HG02884 (cell line): ENCODE data around the gene DENND6B.

Experiments used
- ATAC-seq: cut with Tn5 transposase; IDR thresholded peaks from one replicate; pipeline ENCODE4 v1.9.1; 2021; ENCODE audit warnings: mild to moderate bottlenecking, moderate library complexity; ENCODE audit not compliant: unreplicated experiment

DENND6B gene

GRCh38 chr22:50305393-50305922 is 21.4 kb downstream of the DENND6B start:
- no peak for ATAC-seq

DNA sequence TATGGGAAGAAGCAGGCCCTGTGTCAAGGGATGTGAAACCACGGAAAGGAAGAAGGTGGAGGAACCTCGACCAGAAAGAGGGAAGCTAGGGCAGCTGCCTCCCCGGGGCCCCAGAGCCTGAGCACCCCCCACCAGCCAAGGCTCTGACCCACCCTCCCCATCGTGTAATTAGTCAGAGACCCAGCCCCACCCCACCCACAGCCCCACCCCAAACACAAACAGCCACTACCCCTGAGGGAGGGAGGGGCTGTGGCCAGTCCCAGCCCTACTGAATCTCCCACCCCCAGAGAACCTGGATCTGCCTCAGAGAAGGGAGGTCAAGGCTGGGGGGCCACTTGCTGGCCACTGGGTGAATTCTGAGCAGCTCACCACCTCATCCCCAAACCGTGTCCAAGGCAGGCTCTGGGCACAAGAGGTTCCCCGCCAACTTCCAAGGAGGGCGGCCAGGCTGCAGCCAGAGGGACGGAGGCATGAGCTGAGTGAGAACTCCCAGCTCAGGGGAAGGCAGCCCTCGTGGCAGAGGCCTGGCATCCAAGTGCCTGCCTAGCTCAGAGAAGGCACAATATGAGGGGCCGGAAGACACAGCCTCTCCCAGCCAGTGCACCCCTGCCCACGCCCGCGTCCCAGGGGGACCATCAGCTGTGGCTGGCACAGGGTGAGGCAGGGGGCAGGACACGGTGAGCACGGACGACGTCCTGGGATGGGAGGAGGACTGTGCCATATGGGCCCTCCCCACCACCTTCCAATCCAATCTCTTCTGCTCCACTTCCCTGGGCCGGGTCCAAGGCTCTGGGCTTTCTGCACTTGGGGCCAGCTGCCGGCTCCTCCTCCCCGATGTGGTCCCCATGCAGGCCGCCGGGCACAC is 22.1 kb downstream of the DENND6B start:
- no peak for ATAC-seq

GRCh38 chr22:50303848-50304527 is 22.8 kb downstream of the DENND6B start:
- ATAC-seq = no peak

DNA sequence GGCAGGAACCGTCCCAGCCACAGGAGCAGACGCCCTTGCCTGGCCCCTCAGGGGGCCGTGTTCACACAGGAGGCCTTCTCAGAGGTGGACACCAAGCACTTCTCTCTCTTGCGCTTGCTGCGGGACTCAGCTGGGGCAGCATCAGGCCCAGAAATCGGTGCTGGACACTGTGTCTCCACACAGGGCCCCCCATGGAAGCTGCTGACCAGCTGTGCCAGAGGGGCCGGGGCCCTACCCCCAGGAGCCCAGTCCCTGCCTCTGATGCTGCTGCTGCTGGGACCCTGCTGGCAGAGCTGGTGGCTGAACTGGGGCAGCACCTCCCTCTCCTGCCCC is 23.3 kb downstream of the DENND6B start:
- ATAC-seq = no peak

DNA sequence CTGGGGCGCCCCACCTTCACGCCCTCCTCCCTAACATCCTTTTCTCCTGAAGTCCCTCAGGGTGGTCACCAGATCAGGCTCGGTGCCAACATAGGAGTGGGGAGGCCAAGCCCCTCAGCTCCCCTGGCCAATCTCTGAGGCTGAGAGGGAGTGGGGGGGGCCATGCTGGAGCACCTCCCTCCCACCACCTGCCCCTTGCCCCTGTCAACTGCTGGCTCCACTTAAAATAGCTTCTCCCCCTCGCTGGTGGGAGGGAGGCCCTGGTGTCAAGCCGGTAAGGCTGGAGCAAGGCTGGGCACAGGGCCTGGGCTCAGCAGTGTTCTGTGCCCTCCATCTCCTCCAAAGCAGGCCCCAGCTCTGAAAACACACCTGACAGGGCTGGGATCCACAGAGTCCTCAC is 24.2 kb downstream of the DENND6B start:
- no peak for ATAC-seq

DNA sequence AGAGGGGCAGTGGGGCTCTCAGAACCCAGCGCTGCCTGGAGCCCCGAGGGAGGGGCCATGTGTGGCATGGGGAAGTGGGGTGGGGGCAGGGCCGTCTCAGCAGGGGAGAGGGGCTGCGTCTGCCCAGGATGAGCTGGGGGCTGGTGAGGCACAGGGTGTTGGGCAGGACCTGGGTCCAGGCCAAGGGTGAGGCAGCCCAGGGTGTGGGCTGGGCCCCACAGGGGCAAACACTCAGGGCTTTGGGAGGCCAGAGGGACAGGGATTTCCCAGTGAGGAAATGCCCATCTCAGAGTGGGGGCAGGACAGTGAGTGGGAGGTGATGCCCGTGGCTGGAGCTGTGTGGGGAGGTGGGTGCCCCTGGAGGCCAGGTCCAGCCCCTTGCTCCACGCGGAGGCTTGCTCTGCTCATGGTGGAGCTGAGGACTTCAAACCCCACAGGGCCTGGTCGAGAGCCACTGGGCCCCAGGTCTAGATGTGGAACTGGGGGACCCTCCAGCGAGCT is 24.7 kb downstream of the DENND6B start:
- ATAC-seq = no peak

DNA sequence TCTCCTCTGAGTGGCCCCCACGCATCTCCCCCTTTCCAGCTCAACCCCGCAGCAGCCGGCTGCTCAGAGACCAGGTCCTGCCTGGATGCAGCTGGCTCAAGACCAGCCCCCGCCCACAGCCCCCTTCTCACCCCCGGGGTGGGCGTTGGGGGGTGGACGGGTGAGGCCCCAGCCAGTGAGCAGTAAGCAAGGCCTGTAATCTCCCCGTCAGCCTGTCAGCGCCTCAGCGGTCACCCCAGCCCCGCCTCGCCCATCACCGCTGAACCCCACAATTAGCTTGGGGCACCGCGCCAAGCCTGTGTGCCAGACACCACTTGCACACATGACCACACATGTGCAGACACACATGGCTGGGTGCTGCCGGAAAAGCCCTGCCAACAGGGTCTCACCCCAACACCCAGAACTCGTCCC is 25.2 kb downstream of the DENND6B start:
- ATAC-seq = no peak

GRCh38 chr22:50300620-50301257 is 26.1 kb downstream of the DENND6B start:
- no peak for ATAC-seq

DNA sequence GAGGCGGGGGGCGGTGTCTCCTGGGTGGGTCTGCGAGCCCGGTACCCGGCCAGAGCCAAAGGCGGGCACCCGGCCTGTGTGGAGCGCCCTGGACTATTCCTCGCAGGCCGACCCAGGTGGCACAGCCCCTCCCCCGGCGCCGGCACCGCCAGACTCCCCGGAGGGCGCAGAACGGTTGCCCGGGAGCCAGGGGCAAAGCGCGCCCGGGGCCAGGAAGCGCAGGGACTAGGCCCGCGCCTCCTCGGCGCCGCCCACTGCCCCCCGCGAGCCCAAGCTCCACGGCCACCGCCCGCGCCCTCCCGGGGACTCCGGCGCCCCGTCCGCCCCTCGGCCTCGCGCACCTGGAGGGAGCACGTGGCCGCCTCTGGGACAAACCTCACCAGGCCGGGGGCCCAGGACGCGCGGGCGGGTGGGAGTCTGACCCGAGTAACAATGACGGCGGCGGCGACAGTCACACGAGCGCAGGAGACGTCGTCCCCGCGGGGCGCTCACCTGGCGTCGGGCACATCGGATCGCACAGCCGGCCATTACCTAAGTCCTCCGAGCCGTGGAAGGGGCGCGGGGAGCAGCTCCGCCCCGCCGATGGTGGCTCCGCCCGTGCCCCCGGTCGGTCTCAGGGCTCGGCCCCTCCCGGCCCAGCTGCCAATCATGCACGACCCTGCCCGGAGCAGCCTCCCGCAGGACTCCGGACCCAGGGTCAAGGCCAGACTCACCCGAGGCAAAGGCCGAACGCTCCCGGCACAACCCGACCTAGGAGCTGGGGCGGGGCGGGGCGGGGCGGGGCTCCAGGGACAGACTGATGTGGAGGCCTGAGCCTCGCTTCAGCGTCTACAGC is 26.8 kb downstream of the DENND6B start:
- no peak for ATAC-seq

DNA sequence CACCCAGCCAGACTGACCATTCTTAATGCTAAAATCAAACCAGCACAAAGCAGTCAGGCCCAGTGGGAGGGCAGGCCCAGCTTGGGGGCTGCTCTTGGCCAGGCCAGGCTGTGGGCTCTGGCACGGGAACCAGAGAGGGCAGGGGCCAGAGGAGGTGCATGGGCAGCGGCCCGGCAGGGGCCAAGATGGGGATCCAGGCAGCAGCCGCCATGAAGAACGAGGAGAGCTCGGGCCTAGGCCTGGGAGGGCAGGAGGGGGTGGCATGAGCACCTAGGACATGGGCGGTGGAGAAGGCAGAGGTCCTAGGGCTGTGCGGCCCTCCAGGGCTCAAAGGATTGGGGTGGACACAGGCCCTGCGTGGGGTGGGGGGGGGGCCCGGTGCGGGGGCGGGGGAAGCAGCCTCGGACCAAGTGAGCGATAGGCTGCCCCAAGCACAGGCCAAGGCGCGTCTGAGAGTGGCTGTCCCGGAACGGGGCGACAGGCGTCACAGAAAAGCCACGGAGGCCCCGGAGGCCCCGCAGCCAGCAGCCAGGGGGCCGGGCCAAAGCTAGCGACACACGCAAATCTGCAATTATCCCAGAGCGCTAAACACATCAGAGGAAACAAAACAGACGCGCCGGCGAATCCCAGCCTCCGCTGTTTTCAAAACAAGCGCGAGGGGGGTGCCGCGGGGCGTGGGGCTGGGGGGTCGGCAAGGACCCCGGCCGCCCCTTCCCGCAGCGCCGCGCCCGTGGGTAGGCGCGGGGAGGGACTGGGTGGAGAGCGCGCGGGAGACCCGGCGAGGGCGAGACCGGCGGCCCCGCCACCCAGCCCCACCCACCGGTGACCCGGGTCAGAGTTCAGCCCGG is 27.7 kb downstream of the DENND6B start:
- ATAC-seq = no peak

GRCh38 chr22:50298266-50298637 is 28.6 kb downstream of the DENND6B start:
- no peak for ATAC-seq

- ATAC-seq = no peak
These were observed 29.1 kb downstream of the DENND6B start for GRCh38 chr22:50297510-50298265.

DNA sequence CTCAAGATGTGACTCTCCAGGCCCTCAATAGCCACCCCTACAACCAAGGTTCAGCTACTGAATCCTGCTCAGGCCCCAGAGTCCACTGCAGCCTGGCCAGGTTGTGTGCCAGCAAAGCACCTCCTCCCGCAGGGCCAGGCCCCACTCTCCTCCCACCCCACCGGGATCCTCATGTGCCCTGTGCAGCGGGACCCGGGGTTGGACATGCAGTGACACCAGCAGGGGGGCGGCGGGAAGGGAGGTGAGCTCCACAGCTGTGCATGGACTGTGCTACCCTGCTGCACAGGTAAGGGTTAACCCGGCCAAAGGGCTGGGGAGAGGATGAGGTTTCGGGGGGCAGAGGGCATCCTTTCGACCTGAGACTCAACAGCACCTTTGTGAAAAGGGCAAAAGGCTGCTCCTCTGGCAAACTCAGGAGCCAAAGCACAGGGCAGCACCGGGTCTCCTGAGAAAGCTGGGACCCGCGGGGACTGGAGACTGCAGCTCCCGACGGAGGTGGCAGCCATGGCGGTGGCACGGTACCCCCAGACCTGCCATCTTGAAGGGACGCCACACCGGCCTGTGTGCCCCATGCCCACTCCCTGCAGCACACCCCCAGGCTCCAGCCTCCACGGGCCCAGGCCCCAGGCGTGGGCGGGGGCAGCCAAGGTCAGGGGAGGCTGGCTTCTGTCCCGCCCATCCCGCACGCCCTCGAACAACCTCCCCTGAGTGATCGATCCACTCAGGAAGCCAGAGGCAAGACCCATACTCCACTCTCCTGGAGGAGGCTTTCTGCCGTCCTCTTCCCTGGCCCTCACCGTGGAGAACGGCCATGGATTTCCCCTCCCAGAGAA is 29.9 kb downstream of the DENND6B start:
- ATAC-seq = no peak

DNA sequence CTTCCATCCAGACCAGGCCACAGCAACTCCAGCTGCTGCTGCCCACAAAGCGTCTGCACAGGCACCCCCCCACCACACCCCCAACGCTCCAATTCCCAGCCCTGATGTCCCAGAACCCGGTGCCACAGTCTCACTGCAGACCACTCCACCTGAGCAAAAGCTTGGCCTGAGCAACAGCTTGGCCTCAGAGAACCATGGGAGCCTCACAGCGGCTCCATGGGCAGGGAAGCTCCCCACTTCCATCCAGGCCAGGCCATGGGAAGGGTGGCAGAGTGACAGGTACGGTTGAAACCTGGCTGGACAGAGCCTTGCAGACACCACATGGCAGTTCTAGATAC is 32.5 kb downstream of the DENND6B start:
- no peak for ATAC-seq

DNA sequence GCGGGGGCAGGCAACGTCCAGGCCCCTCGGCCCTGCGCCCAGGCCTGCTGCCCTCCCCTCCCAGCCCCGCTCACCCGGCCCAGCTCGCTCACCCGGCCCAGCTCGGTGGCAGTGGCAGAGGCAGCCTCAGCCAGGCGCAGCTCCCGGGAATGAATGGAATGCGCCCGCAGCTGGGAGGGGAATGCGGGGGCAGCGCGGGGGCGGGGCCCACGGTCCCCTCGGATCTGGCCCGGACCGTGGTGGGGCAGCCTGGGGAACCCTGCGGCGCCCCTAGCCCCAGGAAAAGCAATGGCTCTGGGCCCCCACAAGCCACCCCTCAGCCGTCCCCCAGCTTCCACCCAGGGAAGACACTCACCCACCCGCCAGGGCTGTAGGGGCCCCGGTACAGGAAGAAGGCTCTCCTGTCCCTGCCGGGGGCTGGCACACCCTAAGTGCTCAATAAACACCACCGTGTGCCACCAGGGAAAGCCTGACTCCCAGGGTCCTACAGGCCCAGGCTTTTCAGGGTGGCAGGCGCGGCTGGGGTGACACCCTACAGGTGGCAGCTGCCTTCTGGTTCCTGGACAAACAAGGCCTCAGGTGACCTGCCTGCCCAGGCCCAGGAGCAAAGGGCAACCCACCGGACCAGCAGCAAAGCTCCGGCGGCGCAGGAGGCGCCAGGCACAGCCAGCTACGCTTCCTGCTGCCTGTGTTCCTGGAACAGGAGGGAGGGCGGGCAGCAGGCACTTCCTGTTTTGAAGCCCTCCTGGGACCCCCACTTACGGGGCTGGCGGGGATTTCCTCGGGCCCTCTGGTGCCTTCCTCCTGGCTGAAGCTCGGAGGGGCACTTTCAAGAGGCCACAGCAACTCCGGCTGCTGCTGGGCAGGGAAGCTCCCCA is 33.1 kb downstream of the DENND6B start:
- no peak for ATAC-seq

DNA sequence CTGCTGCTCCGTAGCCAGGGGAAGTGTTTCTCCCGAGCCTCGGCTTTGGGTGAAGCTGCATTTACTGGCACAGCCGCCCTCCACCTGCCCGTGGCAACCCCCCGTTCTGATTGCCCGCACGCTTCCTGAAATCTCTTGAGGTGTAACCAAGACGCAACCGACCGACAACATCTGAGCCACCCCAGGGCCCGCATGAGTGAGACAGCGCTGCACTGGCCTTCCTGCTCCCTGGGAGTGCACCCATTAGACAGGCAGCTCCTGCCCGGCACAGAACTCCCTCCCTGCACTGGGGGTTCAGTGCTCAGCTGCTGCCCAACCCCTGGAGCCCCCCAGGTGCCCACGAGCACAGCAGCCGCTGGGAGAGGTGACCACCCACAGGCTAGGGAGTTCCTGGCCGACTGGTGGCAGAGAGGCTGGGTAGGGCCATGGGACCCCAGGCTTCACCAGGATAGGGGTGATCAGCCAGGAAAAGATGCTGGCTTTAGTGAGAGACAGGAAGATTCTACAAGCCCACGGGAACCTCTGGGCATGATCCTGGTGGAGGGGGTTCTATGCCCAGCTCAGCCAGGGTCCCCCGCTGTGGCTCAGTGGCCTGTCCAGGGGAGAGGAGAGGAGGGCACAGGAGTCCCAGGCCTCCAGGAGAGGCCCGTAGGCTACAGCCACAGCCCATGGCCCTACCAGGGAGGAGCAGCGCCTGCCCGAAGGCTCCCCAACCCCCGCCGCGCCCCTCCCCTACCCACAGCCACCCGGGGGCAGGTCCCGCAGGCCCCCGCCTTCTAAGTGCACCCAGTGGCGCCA is 34.0 kb downstream of the DENND6B start:
- no peak for ATAC-seq
